Measurements from ENCODE around the gene POR. TPM values are rescaled to one million over a fixed set of nuclear protein-coding genes. Genes with fewer than 3 reads are reported as not detected.

The POR gene
- polyA plus RNA-seq, 1 of the 3 experiments (the other 2 are of a cell fraction) = 68.7 TPM

DNA sequence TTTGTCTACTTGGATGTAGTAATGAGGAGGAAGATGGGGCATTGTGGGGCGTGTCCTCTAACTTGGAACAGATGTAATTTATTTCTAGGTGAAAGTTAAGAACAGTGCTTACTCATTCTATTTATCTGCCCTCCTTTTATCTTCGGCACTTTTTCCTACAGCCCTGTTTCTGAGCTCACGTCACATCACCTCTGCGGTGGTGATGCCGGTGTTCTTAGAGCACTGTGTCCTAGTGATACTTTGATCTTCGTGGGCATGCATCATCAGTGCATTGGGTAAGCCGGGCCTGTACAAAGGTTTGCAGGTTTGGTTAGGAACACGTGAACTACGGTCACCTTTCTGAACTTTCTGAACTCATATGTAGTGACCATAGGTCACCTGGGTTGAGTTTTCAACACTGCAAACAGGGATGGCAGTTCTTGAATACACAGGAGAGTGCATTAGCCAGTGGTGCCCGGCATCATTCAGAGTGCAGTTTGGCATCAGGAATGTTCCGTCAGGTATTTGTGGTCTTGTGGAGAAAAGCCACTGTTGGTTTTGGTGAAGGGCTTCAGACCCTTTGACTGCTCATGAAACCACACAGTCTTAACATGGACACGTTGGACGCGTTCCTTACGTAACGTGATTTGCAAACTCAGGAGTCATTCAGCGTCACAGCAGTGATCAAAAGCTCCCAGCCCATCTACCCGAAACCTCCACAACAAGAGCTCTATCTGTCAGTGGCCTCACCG, 5.6 kb downstream of the POR start:
- 92% methylated on average over 19 of the region's 19 CpGs for WGBS (ENCODE audit: low lambda C conversion rate)
- DNase-seq = no peak
- peaks cover 5 to 6% of the 10 kb centered on the region in 2 experiments; a peak in 2 of 4 replicates for H3K4me1 ChIP-seq (ENCODE audit: control insufficient read depth in 1 of 2, insufficient read depth in 2 of 2, low read depth in 1 of 2, low read length in 1 of 2)
- peaks cover 49% of the 10 kb centered on the region for H3K79me2 ChIP-seq (ENCODE audit: insufficient read depth)
- ChIA-PET CTCF (interaction anchor here (0.6 to 1.1 kb wide), 2 partner anchors 27 to 73 kb away, joined by 3 read pairs; no protein-coding TSS in a partner anchor), POLR2A (interaction anchor here (0.6 kb wide), 1 partner anchor 27 kb away, joined by 3 read pairs; no protein-coding TSS in a partner anchor)
- no peaks in the 10 kb centered on the region for H3K9me3 ChIP-seq
- H3K4me2 ChIP-seq = no peak overlapping the region
- H3K9me2 ChIP-seq = no peaks in the 10 kb centered on the region
- TF ChIP-seq RXRA (IDR thresholded peaks at IDR 0.05; ENCODE audit: borderline replicate concordance, low read depth) = no peak
- no peak for TF ChIP-seq FOXJ3 (CRISPR knock-in tag; IDR thresholded peaks at IDR 0.05)
- TF ChIP-seq, protein P1, sequence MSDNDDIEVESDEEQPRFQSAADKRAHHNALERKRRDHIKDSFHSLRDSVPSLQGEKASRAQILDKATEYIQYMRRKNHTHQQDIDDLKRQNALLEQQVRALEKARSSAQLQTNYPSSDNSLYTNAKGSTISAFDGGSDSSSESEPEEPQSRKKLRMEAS (IDR thresholded peaks at IDR 0.05; ENCODE audit: low read depth) = no peak
- no peak for TF ChIP-seq YY1 (IDR thresholded peaks at IDR 0.05; ENCODE audit: low read depth)
- TF ChIP-seq TAF1 (IDR thresholded peaks at IDR 0.05; ENCODE audit: borderline replicate concordance, low read depth, low read length) = no peak
- TF ChIP-seq, protein P2, sequence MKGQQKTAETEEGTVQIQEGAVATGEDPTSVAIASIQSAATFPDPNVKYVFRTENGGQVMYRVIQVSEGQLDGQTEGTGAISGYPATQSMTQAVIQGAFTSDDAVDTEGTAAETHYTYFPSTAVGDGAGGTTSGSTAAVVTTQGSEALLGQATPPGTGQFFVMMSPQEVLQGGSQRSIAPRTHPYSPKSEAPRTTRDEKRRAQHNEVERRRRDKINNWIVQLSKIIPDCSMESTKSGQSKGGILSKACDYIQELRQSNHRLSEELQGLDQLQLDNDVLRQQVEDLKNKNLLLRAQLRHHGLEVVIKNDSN (IDR thresholded peaks at IDR 0.05; ENCODE audit: borderline replicate concordance, low read depth) = no peak
- no peak for TF ChIP-seq NRF1 (IDR thresholded peaks at IDR 0.05; ENCODE audit: low read depth, low read length)
- TF ChIP-seq, protein P3, sequence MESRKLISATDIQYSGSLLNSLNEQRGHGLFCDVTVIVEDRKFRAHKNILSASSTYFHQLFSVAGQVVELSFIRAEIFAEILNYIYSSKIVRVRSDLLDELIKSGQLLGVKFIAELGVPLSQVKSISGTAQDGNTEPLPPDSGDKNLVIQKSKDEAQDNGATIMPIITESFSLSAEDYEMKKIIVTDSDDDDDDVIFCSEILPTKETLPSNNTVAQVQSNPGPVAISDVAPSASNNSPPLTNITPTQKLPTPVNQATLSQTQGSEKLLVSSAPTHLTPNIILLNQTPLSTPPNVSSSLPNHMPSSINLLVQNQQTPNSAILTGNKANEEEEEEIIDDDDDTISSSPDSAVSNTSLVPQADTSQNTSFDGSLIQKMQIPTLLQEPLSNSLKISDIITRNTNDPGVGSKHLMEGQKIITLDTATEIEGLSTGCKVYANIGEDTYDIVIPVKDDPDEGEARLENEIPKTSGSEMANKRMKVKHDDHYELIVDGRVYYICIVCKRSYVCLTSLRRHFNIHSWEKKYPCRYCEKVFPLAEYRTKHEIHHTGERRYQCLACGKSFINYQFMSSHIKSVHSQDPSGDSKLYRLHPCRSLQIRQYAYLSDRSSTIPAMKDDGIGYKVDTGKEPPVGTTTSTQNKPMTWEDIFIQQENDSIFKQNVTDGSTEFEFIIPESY (IDR thresholded peaks at IDR 0.05; ENCODE audit: borderline replicate concordance, low read depth) = no peak
- TF ChIP-seq RCOR1 (IDR thresholded peaks at IDR 0.05; ENCODE audit: low read length) = no peak
- no peak for TF ChIP-seq RFX5 (IDR thresholded peaks at IDR 0.05; ENCODE audit: low read length)
- no peak overlapping the region for H2AFZ ChIP-seq (ENCODE audit: low read depth)
- no peak overlapping the region for H3K27ac ChIP-seq (ENCODE audit: low read depth in 2 of 2, low read length in 1 of 2)
- no peak overlapping the region for H3K9ac ChIP-seq
- H4K20me1 ChIP-seq (ENCODE audit: insufficient read depth) = peaks cover 10% of the 10 kb centered on the region
- H3K27me3 ChIP-seq (ENCODE audit: insufficient read depth) = no peaks in the 10 kb centered on the region
- no peak overlapping the region for H3K4me3 ChIP-seq (ENCODE audit: low read depth in 2 of 2, low read length in 1 of 2)
- peaks cover 3% of the 10 kb centered on the region for H3F3A ChIP-seq (replicated peaks; ENCODE audit: insufficient read depth)
- H3K36me3 ChIP-seq (replicated peaks in 1 of 2; ENCODE audit: control insufficient read depth in 1 of 2, insufficient read depth in 2 of 2, low read length in 1 of 2) = no peaks in the 10 kb centered on the region

DNA sequence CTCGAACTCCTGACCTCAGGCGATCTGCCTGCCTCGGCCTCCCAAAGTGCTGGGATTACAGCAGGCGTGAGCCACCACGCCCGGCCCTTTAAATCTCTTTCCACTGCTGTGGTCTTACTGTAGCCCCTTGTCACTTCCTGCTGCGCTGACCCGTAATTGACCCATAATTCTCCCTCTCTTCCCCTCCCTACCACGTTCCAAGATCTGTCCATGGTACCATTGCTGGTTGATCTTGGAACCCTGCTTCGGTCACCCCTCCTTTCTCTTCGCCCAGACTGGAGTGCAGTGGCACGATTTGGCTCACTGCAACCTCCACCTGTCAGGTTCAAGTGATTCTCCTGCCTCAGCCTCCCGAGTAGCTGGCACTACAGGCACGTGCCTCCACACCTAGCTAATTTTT, 6.5 kb downstream of the POR start:
- no peak overlapping the region for H3K27ac ChIP-seq (ENCODE audit: low read depth in 2 of 2, low read length in 1 of 2)
- H3K4me1 ChIP-seq (ENCODE audit: control insufficient read depth in 1 of 2, insufficient read depth in 2 of 2, low read depth in 1 of 2, low read length in 1 of 2) = no peaks in the 10 kb centered on the region
- H4K20me1 ChIP-seq (ENCODE audit: insufficient read depth) = peaks cover 10% of the 10 kb centered on the region
- H3F3A ChIP-seq (replicated peaks; ENCODE audit: insufficient read depth) = no peaks in the 10 kb centered on the region
- no peaks in the 10 kb centered on the region for H3K36me3 ChIP-seq (replicated peaks in 1 of 2; ENCODE audit: control insufficient read depth in 1 of 2, insufficient read depth in 2 of 2, low read length in 1 of 2)
- H3K9ac ChIP-seq = no peak overlapping the region
- CTCF ChIA-PET = interaction anchor here (1.9 kb wide), 1 partner anchor 55 kb away, joined by 8 read pairs; no protein-coding TSS in a partner anchor
- WGBS (ENCODE audit: low lambda C conversion rate) = 95% methylated on average over 14 of the region's 14 CpGs
- no peak for TF ChIP-seq MXI1 (IDR thresholded peaks at IDR 0.05; ENCODE audit: low read depth, low read length)
- TF ChIP-seq, protein P4, sequence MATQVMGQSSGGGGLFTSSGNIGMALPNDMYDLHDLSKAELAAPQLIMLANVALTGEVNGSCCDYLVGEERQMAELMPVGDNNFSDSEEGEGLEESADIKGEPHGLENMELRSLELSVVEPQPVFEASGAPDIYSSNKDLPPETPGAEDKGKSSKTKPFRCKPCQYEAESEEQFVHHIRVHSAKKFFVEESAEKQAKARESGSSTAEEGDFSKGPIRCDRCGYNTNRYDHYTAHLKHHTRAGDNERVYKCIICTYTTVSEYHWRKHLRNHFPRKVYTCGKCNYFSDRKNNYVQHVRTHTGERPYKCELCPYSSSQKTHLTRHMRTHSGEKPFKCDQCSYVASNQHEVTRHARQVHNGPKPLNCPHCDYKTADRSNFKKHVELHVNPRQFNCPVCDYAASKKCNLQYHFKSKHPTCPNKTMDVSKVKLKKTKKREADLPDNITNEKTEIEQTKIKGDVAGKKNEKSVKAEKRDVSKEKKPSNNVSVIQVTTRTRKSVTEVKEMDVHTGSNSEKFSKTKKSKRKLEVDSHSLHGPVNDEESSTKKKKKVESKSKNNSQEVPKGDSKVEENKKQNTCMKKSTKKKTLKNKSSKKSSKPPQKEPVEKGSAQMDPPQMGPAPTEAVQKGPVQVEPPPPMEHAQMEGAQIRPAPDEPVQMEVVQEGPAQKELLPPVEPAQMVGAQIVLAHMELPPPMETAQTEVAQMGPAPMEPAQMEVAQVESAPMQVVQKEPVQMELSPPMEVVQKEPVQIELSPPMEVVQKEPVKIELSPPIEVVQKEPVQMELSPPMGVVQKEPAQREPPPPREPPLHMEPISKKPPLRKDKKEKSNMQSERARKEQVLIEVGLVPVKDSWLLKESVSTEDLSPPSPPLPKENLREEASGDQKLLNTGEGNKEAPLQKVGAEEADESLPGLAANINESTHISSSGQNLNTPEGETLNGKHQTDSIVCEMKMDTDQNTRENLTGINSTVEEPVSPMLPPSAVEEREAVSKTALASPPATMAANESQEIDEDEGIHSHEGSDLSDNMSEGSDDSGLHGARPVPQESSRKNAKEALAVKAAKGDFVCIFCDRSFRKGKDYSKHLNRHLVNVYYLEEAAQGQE (IDR thresholded peaks at IDR 0.05; ENCODE audit: low read depth, low read length) = peak; percentile 90
- no peak for DNase-seq
- H2AFZ ChIP-seq (ENCODE audit: low read depth) = no peak overlapping the region
- no peak overlapping the region for H3K4me3 ChIP-seq (ENCODE audit: low read depth in 2 of 2, low read length in 1 of 2)
- no peak overlapping the region for H3K4me2 ChIP-seq
- H3K79me2 ChIP-seq (ENCODE audit: insufficient read depth) = peaks cover 49% of the 10 kb centered on the region
- no peaks in the 10 kb centered on the region for H3K9me2 ChIP-seq
- no peaks in the 10 kb centered on the region for H3K9me3 ChIP-seq
- POLR2A ChIA-PET = no interaction called here
- H3K27me3 ChIP-seq (ENCODE audit: insufficient read depth) = no peaks in the 10 kb centered on the region
